SK-N-SH treated with all-trans-retinoic acid at 6 μM for 48 hours (cell line): ENCODE results near the gene TBCD.

Experiments used
- CSDC2 ChIP-seq: fragments of 250-450 bp; sonication (Bioruptor Pico); IDR thresholded peaks from 2 replicates; pipeline ENCODE4 v1.5.0; 2020; ENCODE audit warnings: mild to moderate bottlenecking, moderate library complexity
- CSRNP3 ChIP-seq: fragments of 250-450 bp; sonication (Bioruptor Pico); IDR thresholded peaks from 2 replicates; pipeline ENCODE4 v1.5.1; 2021; ENCODE audit warnings: mild to moderate bottlenecking, moderate library complexity
- ESRRG ChIP-seq: fragments of 250-450 bp; sonication (Bioruptor Pico); IDR thresholded peaks from 2 replicates; pipeline ENCODE4 v1.6.1; 2021; ENCODE audit warnings: mild to moderate bottlenecking
- GLIS3 ChIP-seq: fragments of 250-450 bp; sonication (Bioruptor Pico); IDR thresholded peaks from 2 replicates; pipeline ENCODE4 v1.5.0; 2020; ENCODE audit warnings: mild to moderate bottlenecking, moderate library complexity
- ISL1 ChIP-seq: fragments of 250-450 bp; sonication (Bioruptor Pico); IDR thresholded peaks from 2 replicates; pipeline ENCODE4 v2.1.2; 2022; ENCODE audit warnings: mild to moderate bottlenecking, moderate library complexity
- OSR1 ChIP-seq: fragments of 250-450 bp; sonication (Bioruptor Pico); IDR thresholded peaks from 2 replicates; pipeline ENCODE4 v1.8.0; 2022; ENCODE audit warnings: moderate library complexity, mild to moderate bottlenecking, inconsistent platforms
- PATZ1 ChIP-seq: fragments of 250-450 bp; sonication (Bioruptor Pico); IDR thresholded peaks from 2 replicates; pipeline ENCODE4 v1.8.0; 2020; ENCODE audit warnings: mild to moderate bottlenecking, moderate library complexity, borderline replicate concordance
- SNAI2 ChIP-seq: fragments of 250-450 bp; sonication (Bioruptor Pico); IDR thresholded peaks from 2 replicates; pipeline ENCODE4 v1.5.0; 2020; ENCODE audit warnings: mild to moderate bottlenecking, moderate library complexity
- TSHZ2 ChIP-seq: fragments of 250-450 bp; sonication (Bioruptor Pico); IDR thresholded peaks from 2 replicates; pipeline ENCODE4 v1.5.0; 2020; ENCODE audit warnings: mild to moderate bottlenecking, moderate library complexity
- ZFP3 ChIP-seq: fragments of 250-450 bp; sonication (Bioruptor Pico); IDR thresholded peaks from 2 replicates; pipeline ENCODE4 v1.5.0; 2020; ENCODE audit warnings: mild to moderate bottlenecking, moderate library complexity
- ZFP30 ChIP-seq: fragments of 450-650 bp; formaldehyde crosslinking; IDR thresholded peaks from 2 replicates; pipeline ENCODE4 v1.5.0; 2022; ENCODE audit warnings: mild to moderate bottlenecking, moderate library complexity

- TF ChIP-seq TSHZ2 (CRISPR knock-in tag): no peak
- no peak for TF ChIP-seq PATZ1 (CRISPR knock-in tag)
- no peak for TF ChIP-seq GLIS3 (CRISPR knock-in tag)
- no peak for TF ChIP-seq OSR1 (CRISPR knock-in tag)
- TF ChIP-seq ISL1 (CRISPR knock-in tag): no peak
- no peak for TF ChIP-seq ZFP30 (CRISPR knock-in tag)
- TF ChIP-seq SNAI2 (CRISPR knock-in tag): no peak
- TF ChIP-seq ESRRG (CRISPR knock-in tag): no peak
- TF ChIP-seq CSDC2 (CRISPR knock-in tag): no peak
- TF ChIP-seq CSRNP3: no peak
- no peak for TF ChIP-seq ZFP3
These were observed 3.1 kb upstream of the TBCD start for GRCh38 chr17:82748756-82749155.
